GM12878 (cell line): ENCODE measurements around the gene MACF1. TPM values are rescaled to one million over a fixed set of nuclear protein-coding genes. Genes with fewer than 3 reads are reported as not detected.

Experiments
- ATAC-seq: fragments of 200-7000 bp; cut with Tn5 transposase; 3 replicates; pipeline ENCODE4 v1.9.1; 2020; ENCODE audit warnings: mild to moderate bottlenecking, moderate library complexity
- BruUV-seq: library from RNA; stranded (reverse); fragments of 400-500 nt; replicated peaks from 2 replicates; lab custom pipeline; 2021; lab: Mats Ljungman, UMichigan
- CTCF ChIA-PET: fragments of 300-600 bp; sonication (Branson Sonifier 250); formaldehyde crosslinking; extraction: SDS; loops from one replicate; lab custom pipeline; 2021; ENCODE audit warnings: inconsistent platforms; lab: Yijun Ruan, JAX
- POLR2A ChIA-PET: fragments of 350-600 bp; formaldehyde crosslinking; extraction: SDS; loops from one replicate; lab custom pipeline; 2021; ENCODE audit warnings: inconsistent platforms; lab: Charles Lee
- RAD21 ChIA-PET: fragments of 300-600 bp; sonication (Branson Sonifier 250); formaldehyde crosslinking; loops from one replicate; lab custom pipeline; 2023; ENCODE audit warnings: antibody characterized with exemption; ENCODE audit not compliant: unreplicated experiment; lab: Charles Lee
- SMC1A ChIA-PET: fragments of 300-600 bp; sonication (Branson Sonifier 250); formaldehyde crosslinking; loops from one replicate; lab custom pipeline; 2023; ENCODE audit not compliant: unreplicated experiment, uncharacterized antibody; lab: Charles Lee
- DNase-seq: peaks from one replicate; pipeline ENCODE4 v3.0.0-alpha.2; 2011; ENCODE audit warnings: low read depth, low spot score
- FAIRE-seq: peaks from 3 replicates; lab custom pipeline; 2011; peaks lifted over from hg19 to GRCh38; lab: Jason Lieb, UNC
- H2AFZ ChIP-seq: 2 replicates; pipeline ENCODE4 v1.6.0; 2011; ENCODE audit warnings: low read depth, low read length, control low read depth; ENCODE audit not compliant: control insufficient read depth
- H3K27ac ChIP-seq: 2 replicates; pipeline ENCODE4 v1.5.1; 2011; ENCODE audit warnings: control low read depth; ENCODE audit not compliant: control insufficient read depth, insufficient read depth
- H3K27me3 ChIP-seq, 2 experiments: replicated peaks in 1 of 2; 2 replicates each; pipeline versions ENCODE4 v1.6.0 to v1.6.1; 2011; ENCODE audit warnings: low read length in 1 of 2; ENCODE audit not compliant: control insufficient read depth in 2 of 2, insufficient read depth in 2 of 2
- H3K36me3 ChIP-seq, 2 experiments: 2 replicates each; pipeline ENCODE4 v1.5.1; 2011; ENCODE audit warnings: low read length in 1 of 2; ENCODE audit not compliant: control insufficient read depth in 2 of 2, insufficient read depth in 2 of 2
- H3K4me1 ChIP-seq: 2 replicates; pipeline ENCODE4 v1.6.1; 2011; ENCODE audit warnings: mild to moderate bottlenecking, low read length, moderate library complexity, mixed read lengths; ENCODE audit not compliant: control insufficient read depth, insufficient read depth
- H3K4me2 ChIP-seq: 2 replicates; pipeline ENCODE4 v1.6.0; 2011; ENCODE audit warnings: control low read depth; ENCODE audit not compliant: control insufficient read depth, insufficient read depth
- H3K4me3 ChIP-seq: fragments of 200-600 bp; sonication (generic); 2 replicates; pipeline ENCODE4 v1.5.1; 2016
- H3K79me2 ChIP-seq: 2 replicates; pipeline ENCODE4 v1.6.0; 2011; ENCODE audit warnings: low read length; ENCODE audit not compliant: control insufficient read depth, insufficient read depth
- H3K9ac ChIP-seq: 2 replicates; pipeline ENCODE4 v1.8.0; 2011; ENCODE audit warnings: low read length, control low read depth, mixed read lengths; ENCODE audit not compliant: control insufficient read depth, insufficient read depth
- H3K9me3 ChIP-seq: replicated peaks from 3 replicates; pipeline ENCODE4 v1.5.1; 2011; ENCODE audit warnings: mild to moderate bottlenecking, low read length; ENCODE audit not compliant: control insufficient read depth, insufficient read depth
- H4K20me1 ChIP-seq: 2 replicates; pipeline ENCODE4 v1.6.0; 2011; ENCODE audit not compliant: control insufficient read depth, insufficient read depth
- ATF3 ChIP-seq: IDR thresholded peaks from 2 replicates; pipeline ENCODE4 v1.6.1; 2011; ENCODE audit warnings: low read depth, mild to moderate bottlenecking, low read length, moderate library complexity, borderline replicate concordance; ENCODE audit errors: extremely low read depth
- CHD4 ChIP-seq: fragments of 200-600 bp; sonication (generic); IDR thresholded peaks from 2 replicates; pipeline ENCODE4 v1.6.1; 2016; ENCODE audit warnings: mild to moderate bottlenecking
- E2F4 ChIP-seq: IDR thresholded peaks from 2 replicates; pipeline ENCODE4 v1.6.1; 2012; ENCODE audit warnings: low read depth, low read length, improper control_type of control experiment
- HDAC2 ChIP-seq: fragments of 200-600 bp; sonication (generic); IDR thresholded peaks from 2 replicates; pipeline ENCODE4 v1.6.1; 2017
- IRF5 ChIP-seq: fragments of 450-650 bp; IDR thresholded peaks from 2 replicates; pipeline ENCODE4 v1.6.1; 2017; ENCODE audit warnings: borderline replicate concordance
- KAT2A ChIP-seq: conservative IDR thresholded peaks from 2 replicates; pipeline ENCODE4 v1.6.1; 2011; ENCODE audit warnings: low read depth, low read length; ENCODE audit not compliant: control insufficient read depth
- MTA2 ChIP-seq: fragments of 450-650 bp; IDR thresholded peaks from 2 replicates; pipeline ENCODE4 v1.6.1; 2016; ENCODE audit warnings: low read depth, mild to moderate bottlenecking, moderate library complexity
- MTA3 ChIP-seq: IDR thresholded peaks from 2 replicates; pipeline ENCODE4 v1.6.1; 2012; ENCODE audit warnings: low read length, inconsistent platforms, borderline replicate concordance
- MYC ChIP-seq: IDR thresholded peaks from 2 replicates; pipeline ENCODE4 v1.6.1; 2011; ENCODE audit warnings: mild to moderate bottlenecking, low read length, moderate library complexity, inconsistent platforms; ENCODE audit not compliant: insufficient read depth, insufficient replicate concordance, insufficient read length, severe bottlenecking
- PAX5 ChIP-seq: IDR thresholded peaks from 2 replicates; pipeline ENCODE4 v1.6.1; 2011; ENCODE audit warnings: low read depth, low read length, borderline replicate concordance
- POLR2A ChIP-seq: IDR thresholded peaks from 2 replicates; pipeline ENCODE4 v1.6.1; 2011; ENCODE audit warnings: low read depth, mild to moderate bottlenecking, low read length
- RELA ChIP-seq: fragments of 450-650 bp; IDR thresholded peaks from 2 replicates; pipeline ENCODE4 v1.8.0; 2014; ENCODE audit warnings: borderline replicate concordance; ENCODE audit not compliant: partially characterized antibody
- SMAD5 ChIP-seq: IDR thresholded peaks from 2 replicates; pipeline ENCODE4 v1.6.1; 2016; ENCODE audit warnings: antibody characterized with exemption, low read depth
- SMC3 ChIP-seq: IDR thresholded peaks from 2 replicates; pipeline ENCODE4 v1.6.1; 2011; ENCODE audit warnings: low read length, improper control_type of control experiment, borderline replicate concordance
- YBX1 ChIP-seq: fragments of 450-650 bp; IDR thresholded peaks from 2 replicates; pipeline ENCODE4 v1.6.1; 2016; ENCODE audit warnings: antibody characterized with exemption
- WGBS: methylation state at CpG from one replicate; pipeline ENCODE4 v1.1.6; 2016; ENCODE audit warnings: low lambda C conversion rate; ENCODE audit not compliant: insufficient replicate concordance, insufficient coverage; ENCODE audit errors: missing lambda C conversion rate; 5-methylcytosine and 5-hydroxymethylcytosine counted together
- in situ Hi-C: fragments of 300-500 bp; cut with MboI; formaldehyde crosslinking; loops from 9 replicates; pipeline ENCODE4 v1.14.3; 2018; ENCODE audit warnings: mixed read lengths
- intact Hi-C: fragments of 100-400 bp; cut with micrococcal nuclease; formaldehyde crosslinking; loops from one replicate; pipeline ENCODE4 v1.14.2; 2022; ENCODE audit not compliant: unreplicated experiment
- polyA plus RNA-seq, 11 experiments: library from polyadenylated mRNA; depleted of rRNA in 4 of 11; unstranded in 6 of 11; stranded (reverse) in 5 of 11; fragments of >200 nt; fragmentation: Nextera tagmentation in 4 of 11; fragmentation: Illumina TruSeq in 1 of 11; extraction: Ambion mirVana in 4 of 11; extraction: Trizol in 1 of 11; gene quantifications; 1 replicate in 1 of 11; 2 replicates in 10 of 11; pipeline versions ENCODE4 v1.2.1 to v1.2.3, GENCODE V29; 2011 to 2016; ENCODE audit warnings: inconsistent platforms in 2 of 11, missing spikeins in 2 of 11, low read depth in 1 of 11
- total RNA-seq, 4 experiments: library from RNA; depleted of rRNA in 3 of 4; stranded (reverse); fragments of >200 nt in 3 of 4; fragmentation: Illumina TruSeq in 1 of 4; extraction: Trizol in 1 of 4; gene quantifications; 2 replicates each; pipeline versions ENCODE4 v1.2.1 to v1.2.3, GENCODE V29; 2013 to 2021

Gene MACF1
- total and polyA plus RNA-seq, 10 of the 15 experiments (the other 5 are each of a cell fraction or from before 2014, with no cell fraction given), result 15.5 to 201 (median 76.9) TPM

- no peak for TF ChIP-seq POLR2A
- TF ChIP-seq MTA3, result no peak
- TF ChIP-seq E2F4, result no peak
- no peak for TF ChIP-seq SMAD5
- TF ChIP-seq RELA, result no peak
Observed at GRCh38 chr1:39368045-39368444, 163.6 kb downstream of the MACF1 start (continued).

GRCh38 chr1:39369565-39369964, 165.1 kb downstream of the MACF1 start:
- no peak overlapping the region for H3K4me3 ChIP-seq
- intact Hi-C loops, result no loop called here
- no peak overlapping the region for H3K9ac ChIP-seq
- H3K4me2 ChIP-seq, result no peak overlapping the region
- in situ Hi-C loops, result no loop called here
- CTCF ChIA-PET, result no interaction called here
- no peaks in the 10 kb centered on the region for H3K9me3 ChIP-seq
- H3K4me1 ChIP-seq, result no peaks in the 10 kb centered on the region
- H4K20me1 ChIP-seq, result no peaks in the 10 kb centered on the region
- BruUV-seq, result no TSS peak
- TF ChIP-seq SMC3, result no peak
- no peak for TF ChIP-seq IRF5
- no peak for TF ChIP-seq KAT2A
- no peak for TF ChIP-seq CHD4
- TF ChIP-seq PAX5, result no peak
- no peak for TF ChIP-seq ATF3
- no peak for TF ChIP-seq HDAC2
- no peak for TF ChIP-seq MTA2
- TF ChIP-seq MYC, result no peak
- TF ChIP-seq YBX1, result no peak
- TF ChIP-seq, all 136 proteins: peak for 0
- Histone ChIP-seq H3K27ac (no peak overlapping the region), H2AFZ (no peak overlapping the region), H3K79me2 (no peaks in the 10 kb centered on the region), H3K27me3 (no peaks in the 10 kb centered on the region), H3K36me3 (peaks cover 0 to 48% of the 10 kb centered on the region in 2 experiments)
- ChIA-PET POLR2A (no interaction called here), RAD21 (no interaction called here), SMC1A (interaction anchor here (1.5 kb wide), 1 partner anchor 31 kb away, joined by 3 read pairs; no protein-coding TSS in a partner anchor)
- no peak for FAIRE-seq
- ATAC-seq, result no peak
- DNase-seq, result no peak
- whole genome bisulfite sequencing, result 94% methylated on average over 4 of the region's 4 CpGs
